C4-2B (cell line): ENCODE measurements around the gene PLEKHA4.

ENCODE experiments used
- CTCF ChIP-seq: fragments of 450-650 bp; conservative IDR thresholded peaks from 2 replicates; pipeline ENCODE4 v1.5.1; 2017; ENCODE audit warnings: mild to moderate bottlenecking
- ZFX ChIP-seq: fragments of 450-650 bp; IDR thresholded peaks from 2 replicates; pipeline ENCODE4 v1.6.1; 2017

GRCh38 chr19:48797103-48797502 lies 71.3 kb downstream of the PLEKHA4 start:
- TF ChIP-seq CTCF, result no peak
- TF ChIP-seq ZFX, result no peak
